Activated CD8-positive, alpha-beta memory T cell treated with anti-CD3 and anti-CD28 coated beads, Interleukin-2, amount 10 ng/mL, durations not matched to agents 7 days and 5 days (primary cell): ENCODE data around the gene MTCL3.

Source experiments
- ATAC-seq: fragments of 150-1000 bp; cut with Tn5 transposase; one replicate; pipeline ENCODE4 v1.10.0; 2021; ENCODE audit warnings: moderate library complexity
- CTCF ChIA-PET: fragments of 350-600 bp; sonication (Branson Sonifier 250); formaldehyde crosslinking; loops from one replicate; lab custom pipeline; 2021; ENCODE audit warnings: antibody characterized with exemption; lab: Charles Lee
- DNase-seq: peaks from one replicate; pipeline ENCODE4 v3.0.0-alpha.2; 2020
- H3K27ac Mint-ChIP-seq: one replicate; pipeline ENCODE4 v1.8.0; 2021; ENCODE audit warnings: mild to moderate bottlenecking, mixed read lengths
- H3K27me3 Mint-ChIP-seq: one replicate; pipeline ENCODE4 v1.8.0; 2021; ENCODE audit warnings: mixed read lengths
- H3K36me3 Mint-ChIP-seq: one replicate; pipeline ENCODE4 v1.8.0; 2021; ENCODE audit warnings: mild to moderate bottlenecking, mixed read lengths
- H3K4me1 Mint-ChIP-seq: one replicate; pipeline ENCODE4 v1.8.0; 2021; ENCODE audit warnings: mixed read lengths
- H3K4me3 Mint-ChIP-seq: one replicate; pipeline ENCODE4 v1.8.0; 2021; ENCODE audit warnings: mild to moderate bottlenecking, moderate library complexity, mixed read lengths
- H3K9me3 Mint-ChIP-seq: one replicate; pipeline ENCODE4 v1.8.0; 2022; ENCODE audit warnings: low read depth, mixed read lengths

Gene MTCL3

DNA sequence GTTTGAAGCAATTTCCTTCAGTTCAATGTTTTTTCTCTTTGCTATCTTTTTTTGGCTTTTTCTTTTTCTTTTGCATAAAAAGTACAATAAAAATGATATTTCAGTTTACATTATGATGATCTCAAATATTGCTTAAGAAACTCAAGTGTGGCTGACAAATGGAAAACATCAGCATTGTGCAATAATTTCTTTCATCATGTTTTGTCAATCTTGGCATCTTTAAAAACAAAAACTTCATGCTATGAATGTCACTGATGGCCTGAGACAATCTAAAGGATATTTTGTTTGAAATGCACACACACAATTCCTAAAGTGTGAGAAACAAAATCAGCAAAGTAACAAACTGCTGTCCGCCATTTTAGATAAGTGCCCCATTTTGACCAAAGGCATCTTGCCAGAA, 13.9 kb upstream of the MTCL3 start:
- H3K4me3 Mint-ChIP-seq: no peak overlapping the region
- DNase-seq (no peak), ATAC-seq (no peak)
- no peaks in the 10 kb centered on the region for H3K4me1 Mint-ChIP-seq
- H3K36me3 Mint-ChIP-seq: no peaks in the 10 kb centered on the region
- H3K27me3 Mint-ChIP-seq: peaks cover 46% of the 10 kb centered on the region
- CTCF ChIA-PET: interaction anchor here (1.0 to 1.3 kb wide), 2 partner anchors 16 to 66 kb away, joined by 4 to 6 read pairs; no protein-coding TSS in a partner anchor
- no peak overlapping the region for H3K27ac Mint-ChIP-seq
- H3K9me3 Mint-ChIP-seq: no peaks in the 10 kb centered on the region

DNA sequence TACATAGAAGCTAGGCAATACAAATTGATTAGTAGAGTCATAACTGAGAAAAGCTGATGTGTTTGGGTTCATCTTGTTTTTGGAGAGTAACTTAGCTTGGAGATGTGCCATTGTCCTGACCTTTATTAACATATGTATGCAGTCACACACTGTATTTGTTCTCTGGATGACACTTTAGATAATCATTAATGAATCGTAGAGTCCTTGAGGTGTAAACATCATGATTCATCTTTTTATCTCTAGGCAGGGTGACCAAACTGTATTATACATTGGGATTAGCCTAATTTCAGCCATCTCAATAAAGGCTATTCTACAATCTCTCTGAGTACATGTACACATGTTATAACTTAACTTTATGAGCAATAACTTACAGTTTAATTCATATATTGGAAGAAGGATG, 3.6 kb upstream of the MTCL3 start:
- DNase-seq (no peak), ATAC-seq (no peak)
- no peaks in the 10 kb centered on the region for H3K36me3 Mint-ChIP-seq
- H3K9me3 Mint-ChIP-seq: no peaks in the 10 kb centered on the region
- CTCF ChIA-PET: interaction anchor here (1.5 kb wide), 1 partner anchor 16 kb away, joined by 7 read pairs; no protein-coding TSS in a partner anchor
- H3K27ac Mint-ChIP-seq: no peak overlapping the region
- no peak overlapping the region for H3K4me3 Mint-ChIP-seq
- peaks cover 20% of the 10 kb centered on the region for H3K4me1 Mint-ChIP-seq
- H3K27me3 Mint-ChIP-seq: peaks cover 55% of the 10 kb centered on the region

DNA sequence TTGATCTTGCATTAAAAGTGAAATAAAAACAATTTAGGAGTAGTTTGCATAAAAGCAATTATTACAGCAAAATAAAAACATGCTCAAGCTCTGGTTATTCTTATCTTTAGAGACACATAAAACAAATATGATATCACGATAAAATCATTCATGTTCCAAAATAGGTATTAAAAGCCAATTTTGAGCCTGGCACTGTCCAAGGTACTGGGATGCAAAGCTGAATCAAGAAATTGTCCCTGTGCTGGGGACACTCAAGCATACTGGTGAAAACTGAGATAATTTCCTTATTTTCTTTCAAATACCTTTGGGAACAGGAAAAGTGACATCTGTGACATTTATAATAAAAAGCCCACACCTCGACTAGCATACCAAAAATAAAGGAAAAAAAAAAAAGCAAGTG, 931 bp upstream of the MTCL3 start:
- CTCF ChIA-PET: interaction anchor here (0.9 to 7.1 kb wide), 5 partner anchors 8 to 254 kb away, joined by 3 to 57 read pairs (median 5); partner anchors contain the start of gene RNF146
- H3K27ac Mint-ChIP-seq: no peak overlapping the region
- peaks cover 35% of the 10 kb centered on the region for H3K4me1 Mint-ChIP-seq
- no peak for ATAC-seq
- no peaks in the 10 kb centered on the region for H3K9me3 Mint-ChIP-seq
- H3K27me3 Mint-ChIP-seq: peaks cover 45% of the 10 kb centered on the region
- no peaks in the 10 kb centered on the region for H3K36me3 Mint-ChIP-seq
- no peak overlapping the region for H3K4me3 Mint-ChIP-seq
- DNase-seq: no peak

DNA sequence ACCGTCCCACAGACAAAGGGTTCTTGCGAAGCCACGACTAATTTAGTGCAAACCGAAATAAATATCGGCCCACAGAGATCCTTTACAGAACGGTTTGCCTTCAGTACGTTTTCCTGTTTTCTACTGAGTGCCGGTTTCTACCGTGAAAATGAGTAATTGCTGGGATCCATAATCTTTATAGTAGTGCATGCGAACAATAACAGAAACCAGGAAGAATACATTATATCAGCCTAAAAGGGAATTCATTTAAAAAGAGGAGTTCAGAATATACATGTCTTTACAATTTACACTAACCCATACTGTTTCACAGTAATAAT, 292 bp upstream of the MTCL3 start:
- Mint-ChIP-seq H3K4me1 (peaks cover 39% of the 10 kb centered on the region), H3K27me3 (peaks cover 43% of the 10 kb centered on the region), H3K9me3 (no peaks in the 10 kb centered on the region), H3K4me3 (peak overlapping the region; percentile 78), H3K36me3 (peaks cover 3% of the 10 kb centered on the region), H3K27ac (peak overlapping the region; percentile 71)
- DNase-seq (no peak), ATAC-seq (no peak)
- CTCF ChIA-PET: interaction anchor here (1.1 to 7.1 kb wide), 6 partner anchors 9 to 34 kb away, joined by 3 to 57 read pairs (median 6); no protein-coding TSS in a partner anchor

DNA sequence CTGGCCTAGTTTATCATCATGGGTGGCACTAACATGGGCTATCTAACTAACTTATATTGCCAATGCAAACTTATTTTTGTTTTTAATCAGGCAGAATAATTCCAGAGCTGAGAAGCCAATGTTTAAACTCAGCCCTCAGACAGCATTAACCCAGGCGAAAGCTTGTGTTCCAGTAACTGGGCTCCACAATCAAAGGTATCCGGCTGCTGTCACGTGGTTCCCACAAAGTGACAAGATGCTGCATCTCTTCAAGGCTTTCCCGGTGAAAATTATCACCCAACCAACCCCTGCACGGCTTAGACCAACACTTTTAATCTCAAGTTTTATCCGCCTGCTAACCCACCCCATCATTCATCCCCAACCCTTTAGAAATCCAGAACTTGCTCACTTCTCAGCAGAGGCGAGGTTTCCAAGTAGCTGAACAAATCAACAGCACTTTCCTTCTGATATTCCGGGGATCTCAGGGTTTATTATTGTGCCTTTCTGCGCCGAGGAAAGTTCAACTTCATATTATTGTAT, 885 bp downstream of the MTCL3 start:
- CTCF ChIA-PET: interaction anchor here (1.2 to 7.1 kb wide), 5 partner anchors 10 to 33 kb away, joined by 3 to 57 read pairs (median 6); no protein-coding TSS in a partner anchor
- peaks cover 9% of the 10 kb centered on the region for H3K36me3 Mint-ChIP-seq
- peaks cover 33% of the 10 kb centered on the region for H3K27me3 Mint-ChIP-seq
- DNase-seq (no peak), ATAC-seq (no peak)
- peak overlapping the region; percentile 78 for H3K4me3 Mint-ChIP-seq
- peaks cover 46% of the 10 kb centered on the region for H3K4me1 Mint-ChIP-seq
- H3K9me3 Mint-ChIP-seq: no peaks in the 10 kb centered on the region
- peak overlapping the region; percentile 75 for H3K27ac Mint-ChIP-seq

DNA sequence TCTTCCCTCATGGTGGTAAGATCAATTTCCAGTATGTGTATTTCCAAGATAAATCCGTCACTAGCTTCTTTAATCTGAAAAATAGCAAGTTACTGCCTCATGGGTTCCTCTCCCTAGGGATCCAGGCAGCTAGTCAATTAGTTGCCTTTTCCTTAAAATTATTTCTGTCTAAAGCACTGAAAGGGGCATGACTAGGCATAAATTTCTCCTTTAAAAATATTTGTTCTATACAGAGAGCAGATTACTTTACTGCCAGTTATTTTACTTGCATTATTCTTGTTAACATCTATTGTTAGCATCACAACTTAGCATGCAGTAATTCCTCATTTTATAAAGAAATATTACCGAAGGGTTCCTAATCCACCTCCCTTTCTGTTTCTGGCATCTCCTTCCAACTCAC, 1.4 kb downstream of the MTCL3 start:
- Mint-ChIP-seq H3K9me3 (no peaks in the 10 kb centered on the region), H3K4me1 (peaks cover 46% of the 10 kb centered on the region), H3K27ac (no peak overlapping the region), H3K36me3 (peaks cover 11% of the 10 kb centered on the region), H3K4me3 (peak overlapping the region; percentile 78), H3K27me3 (peaks cover 29% of the 10 kb centered on the region)
- ATAC-seq (no peak), DNase-seq (no peak)
- CTCF ChIA-PET: interaction anchor here (1.4 to 9.9 kb wide), 11 partner anchors 10 to 251 kb away, joined by 3 to 257 read pairs (median 9); partner anchors contain the start of gene RNF146

DNA sequence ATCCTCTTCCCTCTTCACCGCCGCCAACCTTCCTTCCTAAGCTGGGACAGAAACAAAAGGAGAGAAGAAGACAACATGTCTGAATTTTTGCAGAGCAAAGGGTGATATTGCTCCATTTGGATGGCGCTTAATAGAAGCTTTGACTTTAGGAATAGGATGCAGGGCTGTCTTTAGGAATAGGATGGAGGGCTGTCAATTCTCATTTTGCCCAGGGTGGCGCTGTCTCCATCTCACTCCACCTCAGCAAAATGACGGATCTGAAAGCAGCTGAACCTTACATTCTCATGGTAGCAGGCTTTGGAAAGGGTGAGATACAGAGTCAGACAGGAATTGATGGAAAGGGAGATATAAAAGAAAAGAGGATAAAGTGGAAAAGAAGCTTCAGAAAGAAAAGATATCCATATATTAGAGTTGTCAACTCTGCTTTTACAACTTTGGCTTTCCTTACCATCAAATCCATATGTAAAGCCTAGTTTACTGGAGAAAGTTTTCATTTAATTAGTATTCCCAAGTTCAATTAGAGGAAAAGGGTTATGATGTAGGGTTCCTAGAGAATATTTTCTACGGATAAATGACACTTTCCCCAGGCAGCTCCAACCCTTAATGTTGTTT, 2.4 kb downstream of the MTCL3 start:
- Mint-ChIP-seq H3K4me1 (peaks cover 46% of the 10 kb centered on the region), H3K9me3 (no peaks in the 10 kb centered on the region), H3K27me3 (peaks cover 23% of the 10 kb centered on the region), H3K4me3 (peak overlapping the region; percentile 90), H3K36me3 (peaks cover 17% of the 10 kb centered on the region), H3K27ac (peak overlapping the region; percentile 77)
- CTCF ChIA-PET: interaction anchor here (1.0 to 9.9 kb wide), 25 partner anchors 9 to 1766 kb away, joined by 3 to 257 read pairs (median 6); partner anchors contain the start of genes KIAA0408 and RNF146
- DNase-seq: peak; percentile 76
- ATAC-seq: peak; percentile 56

DNA sequence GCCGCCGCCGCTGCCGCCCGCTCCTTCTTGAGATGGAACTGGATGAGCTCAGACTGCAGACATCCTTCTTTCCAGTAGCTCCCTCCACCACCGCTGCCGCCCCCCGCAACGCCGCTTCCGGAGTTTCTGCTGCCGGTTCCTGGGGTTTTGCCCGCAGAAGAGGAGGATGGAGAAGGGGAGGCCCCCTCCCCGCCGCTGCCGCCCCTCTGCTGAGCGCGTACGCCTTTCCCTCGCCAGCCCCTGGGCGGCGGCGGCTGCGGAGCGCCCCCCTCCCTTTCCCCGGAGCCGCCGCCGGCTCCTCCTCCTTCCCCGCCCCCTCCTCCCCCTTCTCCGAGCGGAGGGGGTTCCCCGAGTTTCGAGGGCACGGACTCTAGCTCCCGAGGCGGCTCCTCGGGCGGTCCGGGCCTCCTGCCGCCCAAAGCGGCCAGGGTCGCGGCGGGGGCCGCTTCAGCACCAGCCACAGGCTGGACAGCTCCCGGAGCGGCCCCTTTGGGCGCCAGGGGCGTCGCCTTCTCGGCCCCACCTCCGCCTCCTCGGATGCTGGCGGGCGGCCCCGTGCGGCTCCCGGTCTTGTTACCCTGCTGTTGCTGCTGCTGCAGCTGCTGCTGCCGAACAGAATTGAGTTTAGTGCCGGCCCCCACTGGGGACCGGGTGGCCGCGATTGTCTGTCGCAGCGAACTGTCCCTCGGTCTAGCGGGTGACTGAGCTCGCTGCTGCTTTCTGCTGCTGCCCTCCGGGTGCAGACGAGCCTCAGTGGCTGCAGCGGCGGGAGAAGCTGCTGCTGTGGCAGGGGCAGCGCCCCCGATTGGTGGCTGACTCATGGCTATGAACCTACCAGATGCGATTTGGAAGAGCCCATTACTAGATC, 3.1 kb downstream of the MTCL3 start:
- H3K27me3 Mint-ChIP-seq: peaks cover 18% of the 10 kb centered on the region
- CTCF ChIA-PET: interaction anchor here (0.6 to 9.9 kb wide), 28 partner anchors 9 to 1766 kb away, joined by 3 to 257 read pairs (median 6); partner anchors contain the start of genes KIAA0408 and RNF146
- H3K27ac Mint-ChIP-seq: peak overlapping the region; percentile 77
- ATAC-seq: peak; percentile 74
- H3K36me3 Mint-ChIP-seq: peaks cover 21% of the 10 kb centered on the region
- no peaks in the 10 kb centered on the region for H3K9me3 Mint-ChIP-seq
- H3K4me3 Mint-ChIP-seq: peak overlapping the region; percentile 90
- DNase-seq: peak; percentile 82
- peaks cover 46% of the 10 kb centered on the region for H3K4me1 Mint-ChIP-seq

DNA sequence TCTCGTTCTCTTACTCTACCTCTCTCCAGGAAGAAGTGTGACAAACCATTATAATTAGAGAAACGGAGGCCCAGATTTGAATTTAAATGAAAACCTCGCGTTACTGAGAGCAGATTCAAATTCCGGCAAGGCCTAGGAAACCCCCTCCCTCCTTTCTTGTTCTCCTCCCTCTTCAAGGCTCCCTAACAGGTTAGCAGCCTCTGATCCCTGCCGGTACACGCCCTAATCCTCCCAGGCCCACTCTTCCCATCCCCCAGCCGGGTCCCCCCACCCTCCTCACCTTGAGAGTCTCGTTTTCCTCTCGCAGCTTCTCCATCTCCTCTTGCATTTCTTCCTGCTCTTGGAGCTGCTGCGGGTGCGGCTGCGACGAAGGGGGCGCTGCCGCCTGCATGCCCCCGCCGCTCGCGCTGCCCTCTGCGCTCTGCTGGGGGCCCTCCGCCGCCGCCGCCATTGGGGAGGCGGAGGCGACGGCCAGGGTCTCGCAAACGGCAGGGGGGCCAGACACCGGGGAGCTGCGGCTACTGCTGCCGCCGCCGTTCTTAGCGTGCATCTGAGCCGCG, 3.8 kb downstream of the MTCL3 start:
- Mint-ChIP-seq H3K4me1 (peaks cover 46% of the 10 kb centered on the region), H3K9me3 (no peaks in the 10 kb centered on the region), H3K27ac (peak overlapping the region; percentile 72), H3K4me3 (peak overlapping the region; percentile 90), H3K27me3 (peaks cover 15% of the 10 kb centered on the region), H3K36me3 (peaks cover 28% of the 10 kb centered on the region)
- ATAC-seq (peak; percentile 27), DNase-seq (peak; percentile 47)
- CTCF ChIA-PET: interaction anchor here (0.6 to 9.9 kb wide), 23 partner anchors 8 to 1767 kb away, joined by 3 to 257 read pairs (median 7); partner anchors contain the start of genes KIAA0408 and RNF146

DNA sequence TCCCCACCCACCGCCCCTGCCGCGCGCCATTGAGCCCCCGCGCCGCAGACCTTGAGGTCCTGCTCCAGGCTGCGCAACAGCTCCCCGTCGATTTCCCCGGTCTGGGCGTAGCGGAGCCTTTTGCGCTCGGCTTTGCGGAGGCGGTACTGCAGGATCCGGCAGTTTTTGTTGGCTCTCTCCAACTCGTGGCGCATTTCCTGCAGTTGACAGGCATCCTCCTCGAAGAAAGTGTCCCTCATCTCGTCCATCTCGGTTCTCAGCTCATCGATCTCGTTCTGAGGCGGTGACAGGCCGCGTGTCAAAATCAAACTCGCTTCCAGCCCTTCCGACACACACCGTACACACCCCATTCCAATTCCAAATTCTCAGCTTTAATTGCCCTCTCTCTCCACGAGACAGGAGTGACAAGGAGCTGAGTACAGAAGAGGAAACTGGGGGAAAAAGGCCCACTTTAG, 4.3 kb downstream of the MTCL3 start:
- CTCF ChIA-PET: interaction anchor here (1.0 to 9.9 kb wide), 9 partner anchors 7 to 241 kb away, joined by 3 to 257 read pairs (median 16); no protein-coding TSS in a partner anchor
- peaks cover 43% of the 10 kb centered on the region for H3K4me1 Mint-ChIP-seq
- peak overlapping the region; percentile 90 for H3K4me3 Mint-ChIP-seq
- DNase-seq: peak; percentile 73
- peak overlapping the region; percentile 72 for H3K27ac Mint-ChIP-seq
- peak; percentile 11 for ATAC-seq
- no peaks in the 10 kb centered on the region for H3K9me3 Mint-ChIP-seq
- peaks cover 33% of the 10 kb centered on the region for H3K36me3 Mint-ChIP-seq
- peaks cover 11% of the 10 kb centered on the region for H3K27me3 Mint-ChIP-seq

DNA sequence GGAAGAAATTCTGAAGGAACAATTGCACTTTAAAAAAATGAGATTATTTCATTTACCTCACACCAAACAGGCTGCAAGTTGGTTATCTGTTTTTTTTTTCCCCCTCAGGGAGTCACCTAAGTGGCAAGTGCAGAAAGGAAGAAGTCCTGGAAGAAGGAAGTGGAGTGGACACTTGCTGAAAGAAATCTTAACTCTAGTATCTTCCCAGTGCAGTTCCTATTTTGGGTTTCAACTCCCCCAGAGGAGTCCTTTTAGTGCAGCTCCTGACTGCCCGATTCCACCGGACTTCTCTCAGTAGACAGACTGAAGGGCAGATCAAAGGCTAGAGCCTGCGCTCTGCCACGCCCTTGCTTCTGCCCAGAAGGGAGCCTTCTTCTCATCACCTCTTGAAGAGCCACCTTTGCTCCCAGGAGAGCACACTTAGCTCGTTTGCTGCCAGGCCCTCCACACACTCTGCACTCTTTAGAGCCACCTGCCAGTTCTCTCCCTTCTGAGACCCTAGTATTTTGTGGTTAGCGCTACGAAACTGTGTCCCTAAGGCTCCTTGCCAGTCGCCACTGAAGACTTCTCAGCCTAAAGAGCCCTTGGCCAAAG, 4.9 kb downstream of the MTCL3 start:
- peak overlapping the region; percentile 4 for H3K27ac Mint-ChIP-seq
- peaks cover 9% of the 10 kb centered on the region for H3K27me3 Mint-ChIP-seq
- peak overlapping the region; percentile 90 for H3K4me3 Mint-ChIP-seq
- DNase-seq (no peak), ATAC-seq (no peak)
- peaks cover 38% of the 10 kb centered on the region for H3K36me3 Mint-ChIP-seq
- H3K4me1 Mint-ChIP-seq: peaks cover 42% of the 10 kb centered on the region
- no peaks in the 10 kb centered on the region for H3K9me3 Mint-ChIP-seq
- CTCF ChIA-PET: interaction anchor here (1.0 to 9.9 kb wide), 5 partner anchors 22 to 240 kb away, joined by 3 to 257 read pairs (median 30); no protein-coding TSS in a partner anchor

DNA sequence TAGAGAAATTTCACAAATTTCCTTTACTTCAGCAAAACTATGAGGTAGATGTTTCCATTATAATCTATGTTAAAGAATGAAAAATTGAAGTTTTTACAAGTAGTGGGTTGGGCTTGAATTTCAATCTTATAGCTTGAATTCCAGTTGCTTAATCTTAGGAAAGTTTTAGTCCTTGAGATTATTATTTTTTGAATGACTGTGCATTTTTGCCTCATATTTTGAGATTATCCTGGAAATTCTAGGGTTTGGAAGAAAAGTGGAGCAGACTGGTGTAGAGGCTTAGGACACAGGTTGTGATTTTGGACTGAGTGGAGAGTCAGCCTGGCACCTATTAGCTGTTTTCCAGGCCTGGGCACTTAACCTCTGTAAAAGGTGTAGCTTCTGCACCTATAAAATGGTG, 5.7 kb downstream of the MTCL3 start:
- CTCF ChIA-PET: interaction anchor here (9.9 kb wide), 1 partner anchor 21 kb away, joined by 257 read pairs; no protein-coding TSS in a partner anchor
- Mint-ChIP-seq H3K36me3 (peaks cover 46% of the 10 kb centered on the region), H3K27me3 (peaks cover 6% of the 10 kb centered on the region), H3K9me3 (no peaks in the 10 kb centered on the region), H3K27ac (no peak overlapping the region), H3K4me1 (peaks cover 35% of the 10 kb centered on the region), H3K4me3 (no peak overlapping the region)
- DNase-seq (no peak), ATAC-seq (no peak)
